Hypothalamus (tissue), 51 donors: Measurements from ENCODE around the gene EHMT1.
"Not testable (repeated sequence)": the region's sequence is repeated elsewhere in the genome, so short reads cannot be mapped to it uniquely, and the experiment has no call there.

Experiments used
- DNase-seq, 51 donors: peaks; one replicate each; lab custom pipeline; 2025; lab: John Stamatoyannopoulos, UW

The EHMT1 gene

GRCh38 chr9:137710704-137711103, 91.9 kb downstream of the EHMT1 start:
- no peak for DNase-seq

DNA sequence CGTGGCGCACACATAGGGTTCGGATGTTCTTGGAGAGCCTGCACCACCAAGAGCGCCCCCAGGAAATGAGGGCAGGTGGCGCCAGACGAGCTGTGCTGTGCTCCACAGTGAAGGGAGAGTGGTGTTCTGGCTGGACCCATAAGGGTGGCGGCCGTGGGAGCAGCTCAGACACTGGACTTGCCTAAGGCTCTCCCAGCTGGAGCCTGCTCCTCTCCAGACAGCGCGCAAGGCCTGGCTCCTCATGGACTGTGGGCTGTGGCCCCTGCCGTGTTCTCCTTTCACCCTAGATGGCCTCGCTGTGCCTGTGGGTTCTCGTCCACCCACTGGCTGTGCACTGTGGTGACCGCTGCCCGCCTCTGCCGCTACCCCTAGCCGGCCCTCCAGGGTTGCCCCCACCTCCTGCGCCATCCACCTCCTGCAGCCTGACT, 92.9 kb downstream of the EHMT1 start:
- no peak for DNase-seq

DNA sequence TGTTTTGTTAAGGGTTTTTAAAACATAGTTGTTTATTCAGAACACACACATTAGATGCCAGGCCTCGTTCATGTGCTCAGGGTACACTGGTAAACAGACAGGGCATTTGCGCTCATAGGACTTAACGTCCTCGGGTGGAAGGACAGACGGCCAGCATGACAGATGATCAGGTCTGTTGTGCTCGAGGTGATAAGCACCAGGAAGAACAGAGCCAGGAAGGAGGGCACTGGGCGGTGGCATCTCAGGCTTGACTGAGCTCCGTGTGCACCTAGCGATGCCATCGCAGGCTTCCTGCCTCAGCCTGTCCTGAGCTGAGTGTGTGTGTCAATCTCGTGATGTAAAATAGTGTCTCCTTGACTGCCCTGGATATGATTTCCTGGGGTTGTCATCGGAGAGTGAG, 96.5 kb downstream of the EHMT1 start:
- no peak for DNase-seq

GRCh38 chr9:137715866-137716693, 97.3 kb downstream of the EHMT1 start:
- DNase-seq, result not testable (repeated sequence)

GRCh38 chr9:137716694-137717287, 98.0 kb downstream of the EHMT1 start:
- no peak for DNase-seq

DNA sequence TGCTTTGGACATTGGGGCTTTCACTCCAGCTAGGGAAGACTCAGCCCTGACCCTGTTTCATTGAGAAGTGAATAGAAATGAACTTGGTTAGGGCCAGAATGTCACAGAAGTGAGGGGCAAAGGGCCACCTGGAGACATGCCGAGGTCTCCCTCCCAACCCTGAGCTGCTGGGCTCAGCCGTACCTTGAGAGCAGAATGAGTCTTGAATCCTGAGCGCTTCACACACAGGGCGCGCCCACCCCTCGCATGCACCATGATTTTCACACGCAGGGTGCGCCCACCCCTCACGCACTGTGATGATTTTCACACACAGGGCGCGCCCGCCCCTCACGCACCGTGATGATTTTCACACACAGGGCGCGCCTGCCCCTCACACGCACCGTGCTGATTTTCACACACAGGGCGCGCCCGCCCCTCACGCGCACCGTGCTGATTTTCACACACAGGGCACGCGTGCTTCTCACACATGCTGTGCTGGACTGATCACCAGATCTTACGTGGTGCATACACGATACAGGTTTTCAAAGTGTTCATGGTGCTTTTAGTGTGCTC, 99.0 kb downstream of the EHMT1 start:
- no peak for DNase-seq

GRCh38 chr9:137719194-137719593, 100.4 kb downstream of the EHMT1 start:
- DNase-seq, result no peak

DNA sequence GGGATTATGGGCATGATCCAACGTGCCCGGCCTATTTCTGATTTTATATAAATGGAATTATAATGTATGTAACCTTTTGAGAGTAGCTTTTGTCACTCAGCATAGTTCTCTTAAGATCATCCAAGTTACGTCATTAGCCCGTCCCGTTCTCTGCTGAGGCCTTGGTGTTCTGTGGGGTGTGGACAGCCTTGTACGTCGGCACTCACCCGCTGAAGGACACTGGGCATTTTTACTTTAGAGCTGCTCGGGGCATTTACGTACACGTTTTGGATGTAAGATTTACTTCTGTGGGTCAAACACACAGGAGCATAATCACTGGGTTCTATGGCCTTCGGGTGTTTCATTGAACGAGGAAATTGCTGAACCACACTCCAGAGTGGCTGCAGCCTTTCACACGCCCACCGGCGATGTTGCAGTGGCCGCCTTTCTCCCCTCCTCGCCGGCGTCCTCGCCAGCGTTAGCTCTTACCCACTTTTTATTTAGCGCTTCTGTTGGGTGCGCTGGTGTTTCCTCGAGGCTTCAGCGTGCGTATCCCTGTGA, 101.8 kb downstream of the EHMT1 start:
- no peak for DNase-seq

GRCh38 chr9:137721479-137721878, 102.7 kb downstream of the EHMT1 start:
- DNase-seq, result no peak

- DNase-seq, result no peak
These were observed 103.1 kb downstream of the EHMT1 start for GRCh38 chr9:137721899-137722298.

DNA sequence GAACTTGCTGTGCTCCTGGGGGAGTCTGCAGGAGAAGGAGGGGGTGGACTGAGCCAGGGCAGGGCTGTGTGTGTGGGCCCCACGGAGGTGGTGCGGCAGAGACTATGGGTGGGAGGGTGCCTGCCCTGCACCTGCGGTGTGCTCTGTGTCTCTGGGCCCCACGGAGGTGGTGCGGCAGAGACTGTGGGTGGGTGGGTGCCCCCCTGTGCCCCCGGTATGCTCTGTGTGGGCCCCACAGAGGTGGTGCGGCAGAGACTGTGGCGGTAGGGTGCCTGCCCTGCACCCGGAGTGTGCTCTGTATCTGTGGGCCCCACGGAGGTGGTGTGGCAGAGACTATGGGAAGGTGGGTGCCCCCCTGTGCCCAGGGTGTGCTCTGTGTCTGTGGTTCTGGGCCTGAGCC, 103.7 kb downstream of the EHMT1 start:
- no peak for DNase-seq

GRCh38 chr9:137723356-137723755, 104.6 kb downstream of the EHMT1 start:
- not testable (repeated sequence) for DNase-seq

DNA sequence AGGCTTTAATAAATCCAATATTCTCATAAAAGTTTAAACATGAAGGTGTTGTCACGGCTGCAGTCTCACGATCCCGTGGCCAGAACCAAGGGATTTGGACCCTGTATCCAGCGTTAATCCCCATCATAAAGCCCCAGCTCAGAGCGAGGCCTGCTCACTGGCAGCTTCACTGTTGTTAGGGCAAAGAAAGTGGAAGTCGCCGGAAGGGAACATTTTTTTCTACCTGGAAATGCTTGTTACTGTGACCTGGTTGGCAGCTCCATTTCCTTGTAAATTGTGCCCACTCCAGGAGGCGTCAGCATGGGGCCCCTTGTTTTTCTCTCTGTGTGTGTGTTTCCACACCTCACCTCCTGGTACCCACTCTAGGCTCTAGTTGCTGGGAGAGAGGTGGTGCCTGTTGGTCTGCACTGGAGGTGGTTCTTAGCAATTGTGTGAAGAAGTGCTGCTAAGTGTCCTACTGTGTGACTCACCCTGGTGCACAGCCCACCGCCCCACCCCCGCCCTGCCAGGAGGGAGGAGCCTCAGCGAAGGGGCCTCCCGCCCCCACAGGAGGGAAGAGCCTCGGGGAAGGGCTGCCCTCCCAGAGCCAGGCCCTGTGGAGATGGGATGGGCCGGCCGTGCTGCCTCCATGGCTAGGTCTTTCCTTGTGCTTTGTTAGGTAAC, 105.1 kb downstream of the EHMT1 start:
- no peak for DNase-seq

DNA sequence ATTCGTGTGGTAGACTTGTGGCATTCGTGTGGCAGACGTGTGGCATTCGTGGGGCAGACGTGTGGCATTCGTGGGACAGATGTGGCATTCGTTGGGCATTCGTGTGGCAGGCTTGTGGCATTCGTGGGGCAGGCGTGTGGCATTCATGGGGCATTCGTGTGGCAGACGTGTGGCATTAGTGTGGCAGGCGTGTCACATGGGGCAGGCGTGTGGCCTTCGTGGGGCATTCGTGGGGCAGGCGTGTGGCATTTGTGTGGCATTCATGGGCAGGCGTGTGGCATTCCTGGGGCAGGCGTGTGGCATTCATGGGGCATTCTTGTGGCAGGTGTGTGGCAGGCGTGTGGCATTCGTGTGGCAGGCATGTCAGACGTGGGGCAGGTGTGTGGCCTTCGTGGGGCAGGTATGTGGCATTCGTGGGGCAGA, 106.0 kb downstream of the EHMT1 start:
- DNase-seq, result no peak

- no peak for DNase-seq
These were observed 106.8 kb downstream of the EHMT1 start for GRCh38 chr9:137725598-137725997.

DNA sequence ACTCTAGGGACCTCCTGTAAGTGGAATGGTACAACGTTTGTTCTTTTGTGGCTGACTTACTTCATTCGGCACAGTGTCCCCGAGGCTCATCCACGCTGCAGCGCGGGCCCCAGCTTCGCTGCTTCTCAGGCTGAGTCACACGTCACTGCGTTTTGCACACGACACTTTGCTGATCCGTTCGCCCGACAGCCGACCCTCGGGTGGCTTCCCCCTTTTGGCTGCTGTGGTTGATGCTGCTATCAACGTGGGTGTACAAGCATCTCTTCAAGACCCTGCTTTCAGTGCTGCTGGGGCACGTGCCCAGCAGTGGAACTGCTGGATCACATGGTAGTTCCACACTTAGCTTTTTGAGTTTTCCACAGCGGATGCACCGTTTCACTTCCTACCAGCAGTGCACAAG, 107.5 kb downstream of the EHMT1 start:
- DNase-seq, result not testable (repeated sequence)

DNA sequence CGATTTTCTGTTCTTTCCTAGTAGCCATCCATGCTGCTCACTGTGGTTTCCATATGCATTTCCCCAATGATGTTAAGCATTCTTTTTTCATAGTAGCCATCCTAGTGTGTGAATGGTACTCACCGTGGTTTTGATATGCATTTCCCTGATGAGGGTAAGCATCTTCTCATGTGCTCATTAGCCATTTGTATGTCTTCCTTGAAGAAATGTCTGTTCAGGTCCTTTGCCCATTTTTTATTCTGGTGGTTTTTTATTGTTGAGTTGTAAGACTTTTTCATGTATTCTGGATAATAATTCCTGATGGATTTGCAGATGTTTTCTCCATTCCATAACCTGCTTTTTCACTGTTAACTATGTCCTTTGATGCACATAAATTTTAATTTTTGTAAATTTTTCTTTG, 108.0 kb downstream of the EHMT1 start:
- DNase-seq, result no peak

DNA sequence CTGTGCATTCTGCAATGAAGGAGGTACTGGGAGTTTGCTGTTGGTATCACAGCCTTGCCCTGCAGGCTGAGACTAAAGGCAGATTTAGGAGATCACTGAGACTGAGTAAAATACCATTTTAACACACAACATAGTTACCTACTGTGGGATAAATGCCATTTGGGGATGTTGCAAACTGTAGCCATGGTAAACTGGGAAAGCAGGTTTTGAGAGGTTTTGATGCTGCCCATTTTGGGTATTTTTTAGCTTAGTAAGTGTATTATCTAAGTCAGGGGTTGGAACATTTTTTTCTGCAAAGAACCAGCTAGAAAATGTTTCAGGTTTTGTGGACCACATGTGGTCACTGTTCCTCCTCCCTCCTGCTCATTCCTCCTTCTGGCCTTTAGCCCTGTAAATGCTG, 108.9 kb downstream of the EHMT1 start:
- no peak for DNase-seq

DNA sequence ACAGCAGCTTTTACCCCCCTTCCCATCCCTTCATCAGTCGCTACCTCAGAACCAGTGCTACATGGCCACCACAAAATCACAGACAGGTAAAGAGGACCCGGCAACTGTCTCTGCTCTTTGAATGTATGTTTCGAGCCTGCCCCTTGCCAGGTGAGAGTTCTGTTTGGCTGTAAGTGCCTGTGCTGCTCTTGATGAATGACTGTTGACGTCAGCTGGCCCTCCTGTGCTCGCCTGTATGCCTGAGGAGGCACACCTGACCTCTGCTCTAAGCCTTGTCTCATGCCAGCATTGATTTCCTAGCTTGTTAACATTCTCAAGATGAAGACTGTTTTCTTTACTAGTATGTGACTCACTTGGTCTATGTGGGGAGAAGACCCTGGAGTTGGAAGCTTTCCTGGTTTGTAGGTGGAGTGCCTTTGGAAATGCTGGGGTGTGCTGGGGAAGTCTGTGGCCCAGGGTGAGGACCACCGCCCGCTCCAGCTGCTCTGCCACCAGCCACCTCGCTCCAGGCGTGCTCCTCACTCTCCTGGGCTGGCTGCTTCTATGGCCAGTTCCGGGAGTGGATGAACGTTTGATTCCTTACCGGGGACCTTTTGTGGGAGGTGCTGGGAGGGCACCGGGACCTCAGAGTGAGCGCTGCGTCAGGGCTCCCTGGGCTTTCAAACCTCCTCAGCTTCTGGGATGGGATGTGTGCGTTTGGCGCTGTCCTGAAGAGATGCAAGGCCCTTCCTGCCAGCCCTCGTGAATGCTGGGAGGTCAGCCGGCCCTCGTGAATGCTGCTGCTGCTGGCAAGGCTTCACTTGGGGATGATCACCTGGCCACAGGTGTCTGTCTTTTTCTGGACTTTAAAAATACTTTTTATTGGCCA, 109.9 kb downstream of the EHMT1 start:
- DNase-seq, result no peak
